ENCODE measurements around the gene INHBB. TPM values are rescaled to one million over a fixed set of nuclear protein-coding genes. Genes with fewer than 3 reads are reported as not detected.
"Not testable (repeated sequence)": the region's sequence is repeated elsewhere in the genome, so short reads cannot be mapped to it uniquely, and the experiment has no call there.

Gene INHBB
- polyA plus RNA-seq, 3 donors, result 0.08 TPM; not detected in 2

DNA sequence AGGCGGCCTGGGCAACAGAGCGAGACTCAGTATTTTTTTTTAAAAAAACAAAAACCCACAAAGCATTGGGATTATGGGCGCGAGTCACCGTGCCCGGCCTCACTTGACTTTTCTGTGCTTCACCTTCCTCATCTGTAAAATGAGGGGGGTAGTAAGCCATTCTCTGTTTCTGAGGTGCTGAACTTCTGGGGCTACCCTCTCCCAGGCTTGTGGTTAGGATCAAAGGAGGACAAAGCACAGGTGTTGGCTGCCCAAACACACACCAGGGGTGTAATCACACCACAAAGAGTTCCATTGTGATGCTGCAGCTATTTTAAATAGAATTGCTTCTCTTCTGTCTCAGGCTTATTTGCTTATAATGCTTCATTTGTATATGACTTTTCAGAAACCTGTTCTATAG is 35.8 kb upstream of the INHBB start:
- peaks cover 18 to 22% of the 10 kb centered on the region in 2 donors for H3K4me1 ChIP-seq (ENCODE audit: control insufficient read depth in 1 of 2, insufficient read depth in 2 of 2, low read length in 2 of 2)
- Mint-ChIP-seq H3K36me3 (no peaks in the 10 kb centered on the region), H3K27ac (no peak overlapping the region), H3K4me1 (peaks cover 26% of the 10 kb centered on the region), H3K4me3 (no peak overlapping the region), H3K27me3 (ENCODE audit: low read depth in 3 of 3) (peaks cover 13 to 25% (median 23%) of the 10 kb centered on the region in 3 donors), H3K9me3 (no peaks in the 10 kb centered on the region)
- no peaks in the 10 kb centered on the region for H4K20me1 ChIP-seq (ENCODE audit: insufficient read depth, low read length)
- peaks cover 0 to 8% of the 10 kb centered on the region in 2 donors for H3K27me3 ChIP-seq (ENCODE audit: control insufficient read depth in 2 of 2, insufficient read depth in 2 of 2, low read length in 2 of 2)
- H3K9ac ChIP-seq (ENCODE audit: insufficient read depth, low read length, poor library complexity, severe bottlenecking), result no peak overlapping the region
- TF ChIP-seq, protein P1, sequence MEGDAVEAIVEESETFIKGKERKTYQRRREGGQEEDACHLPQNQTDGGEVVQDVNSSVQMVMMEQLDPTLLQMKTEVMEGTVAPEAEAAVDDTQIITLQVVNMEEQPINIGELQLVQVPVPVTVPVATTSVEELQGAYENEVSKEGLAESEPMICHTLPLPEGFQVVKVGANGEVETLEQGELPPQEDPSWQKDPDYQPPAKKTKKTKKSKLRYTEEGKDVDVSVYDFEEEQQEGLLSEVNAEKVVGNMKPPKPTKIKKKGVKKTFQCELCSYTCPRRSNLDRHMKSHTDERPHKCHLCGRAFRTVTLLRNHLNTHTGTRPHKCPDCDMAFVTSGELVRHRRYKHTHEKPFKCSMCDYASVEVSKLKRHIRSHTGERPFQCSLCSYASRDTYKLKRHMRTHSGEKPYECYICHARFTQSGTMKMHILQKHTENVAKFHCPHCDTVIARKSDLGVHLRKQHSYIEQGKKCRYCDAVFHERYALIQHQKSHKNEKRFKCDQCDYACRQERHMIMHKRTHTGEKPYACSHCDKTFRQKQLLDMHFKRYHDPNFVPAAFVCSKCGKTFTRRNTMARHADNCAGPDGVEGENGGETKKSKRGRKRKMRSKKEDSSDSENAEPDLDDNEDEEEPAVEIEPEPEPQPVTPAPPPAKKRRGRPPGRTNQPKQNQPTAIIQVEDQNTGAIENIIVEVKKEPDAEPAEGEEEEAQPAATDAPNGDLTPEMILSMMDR (IDR thresholded peaks at IDR 0.05), result no peak
- H3K9me3 ChIP-seq (replicated peaks in 1 of 2; ENCODE audit: control insufficient read depth in 1 of 2, insufficient read depth in 1 of 2, low read length in 2 of 2), result no peaks in the 10 kb centered on the region
- H3K79me2 ChIP-seq (ENCODE audit: insufficient read depth, low read length), result no peaks in the 10 kb centered on the region
- no CpG with 5 or more reads among the region's 6 CpGs for WGBS (ENCODE audit: insufficient coverage)
- intact Hi-C loops (cut with micrococcal nuclease), result loop anchor here (5.0 to 10.0 kb wide), 3 partner anchors 85 to 608 kb away; partner anchors contain the start of gene TMEM185B (in 1 of the 2)
- no peak overlapping the region for H3K4me3 ChIP-seq (replicated peaks in 1 of 3; ENCODE audit: low read depth in 2 of 3, low read length in 3 of 3)
- no peak overlapping the region for H2AFZ ChIP-seq (ENCODE audit: insufficient read depth, low read depth, low read length, poor library complexity, severe bottlenecking)
- H3K4me2 ChIP-seq (replicated peaks; ENCODE audit: extremely low read depth, low read length, poor library complexity, severe bottlenecking), result no peak overlapping the region
- DNase-seq, result no peak
- no peak overlapping the region for H3K27ac ChIP-seq (ENCODE audit: low read depth in 1 of 2, low read length in 2 of 2)
- H3K36me3 ChIP-seq (replicated peaks in 1 of 2; ENCODE audit: control insufficient read depth in 1 of 2, insufficient read depth in 2 of 2, low read length in 2 of 2), result no peaks in the 10 kb centered on the region

DNA sequence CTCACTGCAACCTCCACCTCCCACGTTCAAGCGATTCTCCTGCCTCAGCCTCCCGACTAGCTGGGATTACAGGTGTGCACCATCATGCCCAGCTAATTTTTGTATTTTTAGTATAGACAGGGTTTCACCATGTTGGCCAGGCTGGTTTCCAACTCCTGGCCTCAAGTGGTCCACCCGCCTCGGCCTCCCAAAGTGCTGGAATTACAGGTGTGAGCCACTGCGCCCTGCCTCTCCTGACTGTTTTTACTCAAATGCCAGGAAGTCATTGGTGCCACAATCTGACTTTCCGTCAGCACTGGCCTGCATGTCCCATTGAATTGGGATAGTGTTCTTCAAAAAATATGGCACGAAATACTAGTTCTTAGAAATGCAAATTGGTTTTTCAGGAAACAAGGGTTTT is 35.1 kb upstream of the INHBB start:
- not testable (repeated sequence) for H3K9ac ChIP-seq (ENCODE audit: insufficient read depth, low read length, poor library complexity, severe bottlenecking); H3K36me3 Mint-ChIP-seq; H3K27ac ChIP-seq (ENCODE audit: low read depth in 1 of 2, low read length in 2 of 2); H3K4me3 Mint-ChIP-seq; H3K79me2 ChIP-seq (ENCODE audit: insufficient read depth, low read length); H3K4me2 ChIP-seq (replicated peaks; ENCODE audit: extremely low read depth, low read length, poor library complexity, severe bottlenecking); H3K27me3 ChIP-seq (ENCODE audit: control insufficient read depth in 2 of 2, insufficient read depth in 2 of 2, low read length in 2 of 2); H3K4me3 ChIP-seq (replicated peaks in 1 of 3; ENCODE audit: low read depth in 2 of 3, low read length in 3 of 3); H3K27ac Mint-ChIP-seq; H3K9me3 ChIP-seq (replicated peaks in 1 of 2; ENCODE audit: control insufficient read depth in 1 of 2, insufficient read depth in 1 of 2, low read length in 2 of 2); H2AFZ ChIP-seq (ENCODE audit: insufficient read depth, low read depth, low read length, poor library complexity, severe bottlenecking); H3K9me3 Mint-ChIP-seq; H3K36me3 ChIP-seq (replicated peaks in 1 of 2; ENCODE audit: control insufficient read depth in 1 of 2, insufficient read depth in 2 of 2, low read length in 2 of 2); DNase-seq; H4K20me1 ChIP-seq (ENCODE audit: insufficient read depth, low read length)
- H3K27me3 Mint-ChIP-seq (ENCODE audit: low read depth in 3 of 3), result peaks cover 16 to 28% (median 23%) of the 10 kb centered on the region in 3 donors
- H3K4me1 Mint-ChIP-seq, result peaks cover 19% of the 10 kb centered on the region
- 100% methylated on average over 5 of the region's 8 CpGs for WGBS (ENCODE audit: insufficient coverage)
- peaks cover 12 to 16% of the 10 kb centered on the region in 2 donors for H3K4me1 ChIP-seq (ENCODE audit: control insufficient read depth in 1 of 2, insufficient read depth in 2 of 2, low read length in 2 of 2)
- intact Hi-C loops (cut with micrococcal nuclease), result loop anchor here (5.0 to 10.0 kb wide), 3 partner anchors 86 to 609 kb away; partner anchors contain the start of gene TMEM185B (in 1 of the 2)

All from CD14-positive monocyte (primary cell).